ENCODE results near the gene SH3RF2. TPM values are rescaled to one million over a fixed set of nuclear protein-coding genes. Genes with fewer than 3 reads are reported as not detected.

SH3RF2 gene
- total RNA-seq, 4 donors from 2014 or later: 129 to 334 (median 160) TPM

- peaks cover 5% of the 10 kb centered on the region for H3K4me1 ChIP-seq
- no peaks in the 10 kb centered on the region for H3K36me3 ChIP-seq
- H3K27me3 ChIP-seq: no peaks in the 10 kb centered on the region
- no peaks in the 10 kb centered on the region for H3K9me3 ChIP-seq
- no peak overlapping the region for H3K4me3 ChIP-seq
- 87% methylated on average over 4 of the region's 4 CpGs for WGBS
- no peak for DNase-seq (ENCODE audit: low spot score in 2 of 2)
- no peak for TF ChIP-seq POLR2AphosphoS5 (IDR thresholded peaks at IDR 0.05)
- TF ChIP-seq CTCF (IDR thresholded peaks at IDR 0.05): no peak
- no peak for TF ChIP-seq POLR2A (IDR thresholded peaks at IDR 0.05)
- no peak for TF ChIP-seq EP300 (IDR thresholded peaks at IDR 0.05)
- no peak overlapping the region for H3K27ac ChIP-seq
Measured at GRCh38 chr5:146084376-146084775, 148.0 kb downstream of the SH3RF2 start.

DNA sequence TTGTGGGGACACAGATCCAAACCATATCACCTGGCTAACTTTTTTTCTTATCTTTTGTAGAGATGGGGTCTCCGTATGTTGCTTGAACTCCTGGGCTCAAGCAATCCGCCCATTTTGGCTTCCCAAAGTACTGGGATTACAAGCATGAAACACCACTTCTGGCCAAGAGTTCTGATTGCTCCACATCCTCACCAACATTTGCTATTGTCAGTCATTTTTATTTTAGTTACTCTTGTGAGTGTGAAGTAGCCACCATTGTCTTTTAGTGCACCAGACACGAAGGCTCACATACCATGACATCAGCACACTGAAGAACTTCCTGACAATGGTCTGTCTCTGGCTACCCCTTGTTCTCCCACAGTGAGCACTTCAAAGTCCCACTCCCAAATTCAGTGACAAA, 151.7 kb downstream of the SH3RF2 start:
- Histone ChIP-seq H3K9me3 (no peaks in the 10 kb centered on the region), H3K27ac (no peak overlapping the region), H3K27me3 (no peaks in the 10 kb centered on the region), H3K4me1 (no peaks in the 10 kb centered on the region), H3K36me3 (no peaks in the 10 kb centered on the region), H3K4me3 (no peak overlapping the region)
- no peak for DNase-seq (ENCODE audit: low spot score in 2 of 2)
- 89% methylated on average over 3 of the region's 3 CpGs for WGBS
- no peak for TF ChIP-seq EP300 (IDR thresholded peaks at IDR 0.05)
- TF ChIP-seq POLR2A (IDR thresholded peaks at IDR 0.05): no peak
- TF ChIP-seq POLR2AphosphoS5 (IDR thresholded peaks at IDR 0.05): no peak
- no peak for TF ChIP-seq CTCF (IDR thresholded peaks at IDR 0.05)

DNA sequence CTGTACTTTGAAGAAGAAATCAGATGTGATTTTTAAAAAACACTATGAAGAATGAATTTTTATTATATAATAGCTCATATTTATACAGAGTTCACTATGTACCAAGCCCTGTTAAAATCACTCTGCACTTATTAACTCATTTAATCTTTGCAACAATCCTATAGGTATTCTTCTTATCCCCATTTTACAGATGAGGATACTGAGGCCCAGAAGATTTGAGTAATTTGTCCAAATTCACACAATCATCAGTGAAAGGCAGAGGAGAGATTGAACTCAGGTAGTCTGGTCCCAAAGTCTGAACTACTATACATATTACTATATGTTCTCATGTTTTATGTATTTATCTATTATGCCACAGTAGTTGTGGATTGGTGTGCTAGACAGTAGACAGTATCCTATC, 152.9 kb downstream of the SH3RF2 start:
- TF ChIP-seq POLR2AphosphoS5 (IDR thresholded peaks at IDR 0.05): no peak
- TF ChIP-seq CTCF (IDR thresholded peaks at IDR 0.05): no peak
- TF ChIP-seq POLR2A (IDR thresholded peaks at IDR 0.05): no peak
- TF ChIP-seq EP300 (IDR thresholded peaks at IDR 0.05): no peak
- H3K4me1 ChIP-seq: no peaks in the 10 kb centered on the region
- H3K27me3 ChIP-seq: no peaks in the 10 kb centered on the region
- H3K4me3 ChIP-seq: no peak overlapping the region
- H3K27ac ChIP-seq: no peak overlapping the region
- no peaks in the 10 kb centered on the region for H3K36me3 ChIP-seq
- H3K9me3 ChIP-seq: no peaks in the 10 kb centered on the region
- no peak for DNase-seq (ENCODE audit: low spot score in 2 of 2)

DNA sequence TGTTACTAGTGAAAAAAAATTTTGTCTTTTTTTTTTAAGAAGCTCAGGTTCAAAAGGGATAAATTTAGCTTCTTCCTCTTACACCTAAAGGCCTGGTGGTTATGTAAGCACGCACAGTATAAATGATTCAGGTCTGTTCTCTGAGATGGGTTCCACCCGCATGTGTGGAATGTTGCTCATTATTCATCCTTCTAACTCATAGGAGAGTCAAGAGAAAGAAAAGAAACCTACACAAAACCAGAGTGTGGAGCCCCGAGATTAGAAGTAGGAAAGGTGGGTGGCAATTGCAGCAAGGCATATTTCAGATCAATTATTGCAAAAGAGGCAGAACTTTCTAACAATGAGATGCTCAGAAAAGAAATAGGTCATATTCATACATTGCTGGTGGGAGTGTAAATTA, 155.5 kb downstream of the SH3RF2 start:
- Histone ChIP-seq H3K4me3 (no peak overlapping the region), H3K9me3 (no peaks in the 10 kb centered on the region), H3K36me3 (no peaks in the 10 kb centered on the region), H3K27ac (no peak overlapping the region), H3K27me3 (no peaks in the 10 kb centered on the region), H3K4me1 (no peaks in the 10 kb centered on the region)
- 74% methylated on average over 3 of the region's 3 CpGs for WGBS
- DNase-seq (ENCODE audit: low spot score in 2 of 2): no peak
- TF ChIP-seq POLR2A (IDR thresholded peaks at IDR 0.05): no peak
- no peak for TF ChIP-seq CTCF (IDR thresholded peaks at IDR 0.05)
- TF ChIP-seq EP300 (IDR thresholded peaks at IDR 0.05): no peak
- no peak for TF ChIP-seq POLR2AphosphoS5 (IDR thresholded peaks at IDR 0.05)

DNA sequence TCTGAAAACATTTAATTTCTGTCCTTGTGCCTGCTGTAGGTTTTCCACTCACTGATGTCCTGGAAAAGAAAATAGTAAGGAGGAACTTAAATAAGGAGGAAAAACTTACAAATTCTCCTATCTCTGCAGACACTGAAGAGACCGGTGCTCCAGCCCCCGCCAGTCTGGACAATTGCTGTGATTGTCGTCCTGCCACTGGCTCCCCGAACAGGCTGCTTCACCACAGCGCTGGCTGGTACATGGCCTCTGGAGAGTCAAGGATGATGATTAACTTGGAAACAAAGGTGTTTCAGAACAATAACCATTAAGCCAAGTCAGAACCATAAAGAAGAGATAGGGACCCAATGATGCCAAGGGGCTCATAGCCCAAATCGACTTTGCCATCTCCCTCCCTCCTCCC, 161.7 kb downstream of the SH3RF2 start:
- H3K4me3 ChIP-seq: no peak overlapping the region
- WGBS: 90% methylated on average over 6 of the region's 6 CpGs
- no peaks in the 10 kb centered on the region for H3K27me3 ChIP-seq
- no peaks in the 10 kb centered on the region for H3K4me1 ChIP-seq
- H3K36me3 ChIP-seq: no peaks in the 10 kb centered on the region
- DNase-seq (ENCODE audit: low spot score in 2 of 2): no peak
- no peak overlapping the region for H3K27ac ChIP-seq
- no peaks in the 10 kb centered on the region for H3K9me3 ChIP-seq
- TF ChIP-seq POLR2AphosphoS5 (IDR thresholded peaks at IDR 0.05) (no peak), POLR2A (IDR thresholded peaks at IDR 0.05) (no peak)

- 82% methylated on average over 2 of the region's 2 CpGs for WGBS
- H3K36me3 ChIP-seq: no peaks in the 10 kb centered on the region
- no peak for TF ChIP-seq CTCF (IDR thresholded peaks at IDR 0.05)
- no peak for TF ChIP-seq POLR2AphosphoS5 (IDR thresholded peaks at IDR 0.05)
- no peak for TF ChIP-seq POLR2A (IDR thresholded peaks at IDR 0.05)
- TF ChIP-seq EP300 (IDR thresholded peaks at IDR 0.05): no peak
Measured at GRCh38 chr5:146101646-146102045, 165.3 kb downstream of the SH3RF2 start.

More at GRCh38 chr5:146101646-146102045, 165.3 kb downstream of the SH3RF2 start:
- Histone ChIP-seq H3K27ac (no peak overlapping the region), H3K9me3 (no peaks in the 10 kb centered on the region), H3K4me3 (no peak overlapping the region), H3K4me1 (no peaks in the 10 kb centered on the region), H3K27me3 (no peaks in the 10 kb centered on the region)
- no peak for DNase-seq (ENCODE audit: low spot score in 2 of 2)

All from suprapubic skin (tissue), 4 donors.